Caki2 (cell line): ENCODE results near the gene ANO1. TPM values are rescaled to one million over a fixed set of nuclear protein-coding genes. Genes with fewer than 3 reads are reported as not detected.

Source experiments
- DNase-seq: peaks from one replicate; pipeline ENCODE4 v3.0.0-alpha.2; 2015; ENCODE audit warnings: low read depth
- in situ Hi-C: cut with HindIII; loops from 2 replicates; pipeline ENCODE4 v1.10.0; 2016; ENCODE audit warnings: low sequenced_read_pairs, low pct_unique_long_range_greater_than_20kb, mixed read lengths
- total RNA-seq: library from RNA; depleted of rRNA; stranded (reverse); fragments of >200 nt; shearing (Covaris generic); gene quantifications from 2 replicates; pipeline ENCODE4 v1.2.3, GENCODE V29; 2014; ENCODE audit warnings: low replicate concordance

ANO1 gene
- total RNA-seq, 1 experiment from 2014 or later, result not detected

DNA sequence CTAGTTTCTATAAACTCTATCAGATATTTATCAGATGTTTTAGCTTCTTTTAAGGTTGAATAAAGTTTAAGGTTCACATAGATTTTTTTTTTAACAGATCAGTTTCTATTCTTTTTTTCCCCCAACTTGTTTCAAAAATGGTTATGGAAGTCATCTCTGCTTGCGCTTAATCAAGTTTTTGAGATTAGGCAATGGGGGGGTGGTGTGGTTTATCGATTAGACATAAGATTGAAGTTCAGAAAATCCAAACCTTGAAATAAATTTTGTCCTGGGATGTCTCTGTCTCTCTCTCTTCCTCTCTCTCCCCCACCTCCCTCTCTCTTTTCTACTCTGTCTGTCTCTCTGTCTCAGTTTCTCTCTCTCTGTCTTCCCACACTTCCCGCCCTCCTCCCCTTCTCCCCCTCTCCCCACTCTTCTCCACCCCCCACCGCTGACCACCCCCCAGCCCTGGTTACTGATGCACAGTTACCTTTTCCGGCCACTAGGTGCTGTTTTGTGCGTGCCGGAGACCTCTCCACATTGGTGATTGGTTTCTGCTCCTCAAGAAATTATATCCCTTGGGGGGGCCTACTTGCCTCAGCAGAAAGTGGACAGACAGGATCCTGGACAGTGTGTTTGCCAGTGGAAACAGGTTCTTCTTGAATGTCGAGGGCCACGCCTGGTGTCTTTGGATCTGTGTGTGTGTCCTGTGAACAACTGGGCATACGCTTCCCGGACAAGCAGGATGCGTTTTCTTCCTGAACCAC is 29.7 kb upstream of the ANO1 start:
- in situ Hi-C loops, result no loop called here
- no peak for DNase-seq

DNA sequence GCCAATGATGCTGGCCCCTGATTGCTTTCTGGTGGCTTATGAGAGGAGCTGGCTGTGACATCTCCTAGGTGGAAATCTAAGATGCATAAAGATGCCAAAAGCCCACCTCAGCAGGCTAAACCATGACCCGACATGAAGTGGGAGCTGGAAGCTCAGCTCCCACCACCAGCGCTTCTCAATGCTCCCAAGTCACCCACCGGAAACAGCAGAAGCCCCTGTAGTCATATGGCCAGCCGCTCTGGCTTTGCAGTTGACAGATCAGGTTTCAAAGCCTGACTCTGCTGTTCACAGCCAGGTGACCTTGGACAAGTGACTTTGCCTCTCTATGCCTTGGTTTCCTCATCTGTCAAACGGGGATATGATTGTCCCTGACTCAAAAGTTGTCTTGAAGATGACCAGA is 29.1 kb upstream of the ANO1 start:
- no peak for DNase-seq
- in situ Hi-C loops, result no loop called here

DNA sequence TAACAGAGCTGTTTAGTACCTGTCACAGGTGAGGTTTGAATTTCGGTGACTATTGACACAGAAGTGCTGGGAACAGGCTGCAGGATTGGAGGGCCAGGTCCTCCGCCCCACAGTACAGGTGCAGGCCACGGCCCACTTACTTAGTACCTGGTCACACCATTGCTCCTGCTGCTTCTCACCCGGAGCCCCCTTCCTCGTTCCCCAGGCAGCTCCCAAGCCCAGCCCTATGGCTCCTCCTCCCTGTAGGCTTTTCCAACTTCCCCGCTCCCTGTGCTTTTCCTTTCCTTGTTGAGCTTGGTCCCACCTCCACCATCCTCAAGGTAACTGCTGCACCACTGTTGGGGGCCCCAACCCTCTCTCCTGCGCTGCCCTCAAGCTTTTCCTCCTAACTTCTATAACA is 27.9 kb upstream of the ANO1 start:
- no peak for DNase-seq
- in situ Hi-C loops, result no loop called here

- no peak for DNase-seq
- in situ Hi-C loops, result no loop called here
Measured at GRCh38 chr11:70054004-70054403, 24.1 kb upstream of the ANO1 start.

DNA sequence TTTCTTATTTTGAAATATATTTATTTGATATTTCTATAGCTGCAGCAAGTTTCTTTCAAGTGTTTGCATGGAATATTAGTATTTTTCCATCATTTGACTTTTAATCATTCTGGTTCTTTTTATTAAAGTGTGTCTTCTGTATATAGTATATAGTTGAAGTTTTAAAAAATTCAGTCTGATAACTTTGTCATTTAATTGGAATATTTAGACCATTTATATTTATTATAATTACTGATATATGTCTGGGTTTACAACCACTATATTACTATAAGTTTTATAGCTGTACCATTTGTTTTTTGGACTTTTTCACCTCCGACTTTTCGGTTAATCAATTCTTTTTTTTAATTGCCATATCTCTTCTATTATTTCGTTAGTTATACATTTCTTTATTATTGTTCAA is 22.7 kb upstream of the ANO1 start:
- DNase-seq, result no peak
- in situ Hi-C loops, result no loop called here

DNA sequence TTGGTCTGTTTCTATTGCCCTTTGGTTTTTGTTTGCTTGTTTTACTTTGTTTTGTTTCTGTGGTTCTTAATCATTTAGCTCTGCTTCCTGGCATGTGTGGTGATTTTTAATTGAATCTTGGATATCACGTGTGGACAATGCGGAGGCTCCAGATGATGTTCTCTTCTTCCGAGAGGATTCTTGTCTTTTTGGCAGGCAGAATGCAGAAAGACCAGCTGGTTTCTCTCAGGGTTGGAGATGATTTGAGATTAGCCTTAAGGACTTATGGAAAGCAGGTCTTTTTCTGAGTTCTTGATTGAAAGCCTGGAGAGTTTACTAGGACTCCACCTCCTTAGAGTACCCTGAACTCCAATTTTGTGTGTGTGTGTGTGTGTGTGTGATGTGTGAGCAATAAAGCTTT is 21.0 kb upstream of the ANO1 start:
- no peak for DNase-seq
- in situ Hi-C loops, result no loop called here

DNA sequence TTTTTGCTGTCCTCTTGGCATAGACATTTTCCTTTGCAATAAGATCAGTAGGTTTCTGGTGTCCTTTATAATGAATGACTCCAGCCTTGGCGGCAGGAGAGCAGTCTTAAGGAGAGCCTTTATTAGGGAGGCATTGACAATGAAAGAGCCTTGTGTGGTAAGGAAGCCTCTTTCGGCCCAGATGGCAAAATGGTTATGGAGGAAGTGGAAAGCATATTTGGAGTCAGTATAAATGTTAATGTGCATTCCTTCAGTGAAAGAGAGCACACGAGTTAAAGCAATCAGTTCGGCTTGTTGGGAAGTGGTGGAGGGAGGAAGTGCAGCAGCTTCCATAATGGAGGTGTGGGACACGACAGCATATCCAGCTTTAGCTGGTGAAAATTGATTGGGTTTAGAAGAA is 18.1 kb upstream of the ANO1 start:
- in situ Hi-C loops, result no loop called here
- no peak for DNase-seq

GRCh38 chr11:70060611-70061293 is 17.4 kb upstream of the ANO1 start:
- DNase-seq, result no peak
- in situ Hi-C loops, result no loop called here

GRCh38 chr11:70061734-70062133 is 16.4 kb upstream of the ANO1 start:
- DNase-seq, result no peak
- in situ Hi-C loops, result no loop called here

GRCh38 chr11:70063121-70063520 is 15.0 kb upstream of the ANO1 start:
- no peak for DNase-seq
- in situ Hi-C loops, result no loop called here

GRCh38 chr11:70063555-70063954 is 14.6 kb upstream of the ANO1 start:
- DNase-seq, result no peak
- in situ Hi-C loops, result no loop called here

DNA sequence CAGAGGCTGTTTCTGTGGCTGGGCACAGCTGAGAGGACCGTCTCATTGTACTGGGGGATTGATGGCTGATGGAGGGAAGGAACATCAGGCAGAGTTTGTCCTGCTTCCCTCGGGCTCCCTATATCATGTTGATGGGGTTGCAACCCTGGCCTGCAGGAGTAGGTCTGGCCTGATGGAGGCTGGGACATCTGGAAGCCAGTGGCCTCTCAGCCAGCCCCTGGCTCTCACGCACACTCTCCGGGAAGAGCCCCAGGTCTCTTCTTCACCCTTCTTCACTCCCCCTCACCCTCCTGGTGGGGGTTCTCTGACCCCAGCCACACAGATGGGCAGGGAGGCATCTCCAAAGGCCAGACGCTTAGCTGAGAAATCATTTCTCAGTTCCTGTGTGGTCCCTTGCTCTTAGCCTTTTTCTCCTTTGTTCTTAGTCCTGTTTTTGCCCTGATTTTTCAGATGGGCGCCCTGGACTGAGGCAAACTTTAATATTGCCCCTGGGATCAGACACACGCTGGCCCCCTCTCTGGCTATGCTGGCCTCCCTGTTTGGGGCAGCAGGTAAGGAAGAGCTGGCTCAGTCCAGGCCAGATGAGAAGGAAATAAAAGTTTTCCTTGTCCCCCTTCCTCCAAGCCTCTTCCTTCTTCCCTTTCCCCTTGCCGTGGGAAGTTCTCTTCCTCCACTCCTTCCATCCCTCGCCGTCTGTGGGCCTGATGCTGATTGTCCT is 13.9 kb upstream of the ANO1 start:
- no peak for DNase-seq
- in situ Hi-C loops, result no loop called here

GRCh38 chr11:70064726-70065317 is 13.3 kb upstream of the ANO1 start:
- DNase-seq, result no peak
- in situ Hi-C loops, result no loop called here

DNA sequence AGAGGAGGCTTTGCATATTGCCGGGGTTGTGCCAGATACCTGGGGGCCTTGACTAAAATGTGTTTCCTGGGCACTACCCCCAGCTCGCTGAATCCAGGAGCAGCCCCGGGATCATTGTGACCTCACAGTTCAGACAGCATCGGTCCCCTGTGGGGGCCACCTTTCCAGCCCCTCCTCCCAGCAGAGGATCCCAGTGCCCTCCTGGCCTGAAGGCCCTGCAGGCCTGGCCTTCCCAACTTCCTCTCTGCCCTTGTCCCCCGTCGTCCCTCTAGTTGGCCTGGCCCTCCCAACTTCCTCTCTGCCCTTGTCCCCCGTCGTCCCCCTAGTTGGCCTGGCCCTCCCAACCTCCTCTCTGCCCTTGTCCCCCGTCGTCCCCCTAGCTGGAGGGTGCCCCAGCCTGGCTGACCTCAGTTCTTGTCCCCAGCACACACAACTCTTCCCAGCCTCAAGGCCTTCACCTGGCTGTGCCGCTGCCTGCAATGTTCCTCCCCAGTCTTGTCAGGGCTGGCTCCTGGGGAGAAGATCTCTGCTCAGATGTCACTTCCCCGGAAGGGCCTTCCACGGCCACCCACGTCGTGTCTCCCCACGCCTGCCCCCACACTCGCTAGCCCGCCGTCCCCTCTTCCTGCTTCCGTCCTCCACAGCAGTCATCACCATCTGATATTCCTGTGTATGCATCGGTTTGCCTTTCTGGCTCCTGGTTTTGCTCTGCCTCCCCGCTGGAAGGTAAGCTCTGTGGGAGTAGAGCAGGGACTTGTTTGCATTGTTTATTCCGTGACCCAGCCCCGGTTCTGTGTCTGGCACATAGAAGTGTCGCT is 12.6 kb upstream of the ANO1 start:
- in situ Hi-C loops, result no loop called here

GRCh38 chr11:70066136-70066520 is 12.0 kb upstream of the ANO1 start:
- no peak for DNase-seq
- in situ Hi-C loops, result no loop called here

More for the DNA sequence above, 12.6 kb upstream of the ANO1 start:
- no peak for DNase-seq

GRCh38 chr11:70066628-70067027 is 11.5 kb upstream of the ANO1 start:
- DNase-seq, result no peak
- in situ Hi-C loops, result no loop called here

- DNase-seq, result no peak
- in situ Hi-C loops, result no loop called here
Measured at GRCh38 chr11:70067036-70067435, 11.1 kb upstream of the ANO1 start.

- no peak for DNase-seq
- in situ Hi-C loops, result no loop called here
Measured at GRCh38 chr11:70067591-70068341, 10.4 kb upstream of the ANO1 start.
